WI38 (cell line): Measurements from ENCODE around the gene GIGYF2.

Source experiments
- H3K4me3 ChIP-seq: 2 replicates; pipeline ENCODE4 v1.5.1; 2011; ENCODE audit warnings: low read depth, mild to moderate bottlenecking, control low read depth, low read length
- CTCF ChIP-seq: IDR thresholded peaks from 2 replicates; pipeline ENCODE4 v1.5.1; 2012; ENCODE audit warnings: low read depth, mild to moderate bottlenecking, control low read depth, low read length

Gene GIGYF2

GRCh38 chr2:232892843-232893242, 195.7 kb downstream of the GIGYF2 start:
- H3K4me3 ChIP-seq: no peak overlapping the region
- TF ChIP-seq CTCF: no peak

GRCh38 chr2:232893834-232894233, 196.7 kb downstream of the GIGYF2 start:
- H3K4me3 ChIP-seq: no peak overlapping the region
- no peak for TF ChIP-seq CTCF

- no peak overlapping the region for H3K4me3 ChIP-seq
- TF ChIP-seq CTCF: no peak
Observed at GRCh38 chr2:232894251-232894650, 197.1 kb downstream of the GIGYF2 start.

GRCh38 chr2:232894746-232895145, 197.6 kb downstream of the GIGYF2 start:
- TF ChIP-seq CTCF: no peak
- no peak overlapping the region for H3K4me3 ChIP-seq

GRCh38 chr2:232896111-232896510, 199.0 kb downstream of the GIGYF2 start:
- H3K4me3 ChIP-seq: no peak overlapping the region
- TF ChIP-seq CTCF: no peak

- no peak overlapping the region for H3K4me3 ChIP-seq
- TF ChIP-seq CTCF: no peak
Observed at GRCh38 chr2:232896720-232897597, 199.8 kb downstream of the GIGYF2 start.

- no peak for TF ChIP-seq CTCF
- H3K4me3 ChIP-seq: no peak overlapping the region
Observed at GRCh38 chr2:232897598-232898408, 200.7 kb downstream of the GIGYF2 start.
